ACC112 (cell line): ENCODE measurements around the gene IQSEC1.

ENCODE experiments used
- H2AFZ ChIP-seq: fragments of 200-600 bp; sonication (generic); one replicate; pipeline ENCODE4 v1.6.0; 2017; ENCODE audit warnings: antibody characterized with exemption, low read length; ENCODE audit not compliant: unreplicated experiment
- H3K27ac ChIP-seq: fragments of 200-600 bp; sonication (generic); 2 replicates; pipeline ENCODE4 v1.5.1; 2014; ENCODE audit warnings: low read depth, mild to moderate bottlenecking, antibody characterized with exemption, low read length, moderate library complexity
- H3K27me3 ChIP-seq: fragments of 200-600 bp; sonication (generic); 2 replicates; pipeline ENCODE4 v1.6.1; 2014; ENCODE audit warnings: mild to moderate bottlenecking, antibody characterized with exemption, low read length, moderate library complexity, mixed read lengths; ENCODE audit not compliant: insufficient read depth
- H3K36me3 ChIP-seq: fragments of 200-600 bp; sonication (generic); 2 replicates; pipeline ENCODE4 v1.6.1; 2016; ENCODE audit warnings: mild to moderate bottlenecking, antibody characterized with exemption, low read length, moderate library complexity, mixed read lengths; ENCODE audit not compliant: insufficient read depth
- H3K4me1 ChIP-seq: fragments of 200-600 bp; sonication (generic); one replicate; pipeline ENCODE4 v1.6.1; 2016; ENCODE audit warnings: low read length, mixed read lengths; ENCODE audit not compliant: insufficient read depth, unreplicated experiment, control insufficient read depth
- H3K4me3 ChIP-seq: fragments of 200-600 bp; sonication (generic); 2 replicates; pipeline ENCODE4 v1.5.1; 2014; ENCODE audit warnings: mild to moderate bottlenecking, low read depth, low read length
- H3K79me2 ChIP-seq: fragments of 200-600 bp; sonication (generic); one replicate; pipeline ENCODE4 v1.6.0; 2016; ENCODE audit warnings: low read length; ENCODE audit not compliant: control insufficient read depth, unreplicated experiment, insufficient read depth

IQSEC1 gene

DNA sequence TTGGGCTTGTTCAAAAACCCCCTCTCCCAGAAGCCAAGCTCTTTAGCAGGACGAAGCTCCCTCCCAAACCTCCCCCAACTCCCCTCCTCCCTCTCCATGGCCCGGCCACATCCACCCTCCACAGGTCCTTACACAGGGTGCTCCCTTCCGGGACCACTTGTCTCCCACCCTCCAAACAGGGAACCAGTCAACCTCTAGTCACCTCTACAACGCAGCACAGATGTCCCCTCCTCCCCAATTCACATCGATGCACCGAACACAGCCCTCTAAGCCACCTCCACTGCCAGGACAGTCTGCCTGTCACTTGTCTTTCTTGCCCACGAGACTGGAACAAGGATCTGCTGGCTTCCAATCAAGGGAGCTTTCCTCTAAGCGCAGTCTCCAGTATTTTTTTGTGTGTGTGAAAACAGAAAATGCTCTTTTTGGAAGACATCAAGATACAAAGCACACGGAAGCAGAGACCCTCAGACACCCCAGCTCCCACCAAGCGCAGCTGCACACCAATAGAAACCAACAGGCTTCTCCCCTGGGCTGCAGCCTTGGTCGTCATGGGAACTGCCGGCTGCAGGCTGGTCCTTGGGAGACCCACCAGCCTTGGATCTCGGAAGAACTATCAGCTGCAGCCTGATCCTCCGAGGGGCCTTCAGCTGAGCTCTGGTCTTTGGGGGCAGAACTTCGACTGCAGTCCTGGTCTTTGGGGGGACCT lies 26.5 kb downstream of the IQSEC1 start:
- Histone ChIP-seq H3K79me2 (no peaks in the 10 kb centered on the region), H3K27ac (no peak overlapping the region), H3K36me3 (no peaks in the 10 kb centered on the region), H3K4me3 (no peak overlapping the region), H3K4me1 (no peaks in the 10 kb centered on the region), H3K27me3 (no peaks in the 10 kb centered on the region), H2AFZ (no peak overlapping the region)

DNA sequence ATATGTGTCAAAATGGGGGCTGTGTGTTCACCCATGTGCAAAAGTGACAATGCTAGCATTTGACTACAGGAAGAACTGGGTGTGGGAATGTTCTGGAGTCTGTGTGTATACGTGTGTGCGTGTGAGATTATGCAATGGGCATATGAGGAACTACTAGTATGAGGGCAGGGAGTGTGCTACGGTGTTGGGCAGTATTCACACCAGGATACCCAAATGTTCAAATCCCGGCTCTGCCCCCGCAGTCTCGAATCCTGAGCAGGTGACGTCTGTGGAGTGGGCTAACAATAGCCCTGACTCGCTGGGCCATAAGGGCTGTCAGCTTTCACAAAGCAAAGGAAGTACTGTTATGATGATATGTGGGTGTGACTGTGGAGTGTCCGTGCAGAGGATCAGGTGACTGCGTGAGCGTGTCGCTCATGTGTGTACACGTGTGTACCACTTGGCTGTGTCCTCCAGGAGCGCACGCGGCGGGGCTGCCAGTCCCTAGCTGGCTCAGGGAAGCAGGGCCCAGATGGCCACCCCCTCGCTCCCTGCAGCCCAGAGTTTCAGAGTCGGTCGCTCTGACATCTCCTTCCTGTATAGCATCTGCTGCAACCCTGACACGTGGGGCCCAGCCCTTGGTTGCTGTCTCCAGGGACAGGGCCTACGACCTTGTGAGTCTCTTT lies 27.2 kb downstream of the IQSEC1 start:
- Histone ChIP-seq H3K79me2 (no peaks in the 10 kb centered on the region), H3K4me1 (no peaks in the 10 kb centered on the region)

DNA sequence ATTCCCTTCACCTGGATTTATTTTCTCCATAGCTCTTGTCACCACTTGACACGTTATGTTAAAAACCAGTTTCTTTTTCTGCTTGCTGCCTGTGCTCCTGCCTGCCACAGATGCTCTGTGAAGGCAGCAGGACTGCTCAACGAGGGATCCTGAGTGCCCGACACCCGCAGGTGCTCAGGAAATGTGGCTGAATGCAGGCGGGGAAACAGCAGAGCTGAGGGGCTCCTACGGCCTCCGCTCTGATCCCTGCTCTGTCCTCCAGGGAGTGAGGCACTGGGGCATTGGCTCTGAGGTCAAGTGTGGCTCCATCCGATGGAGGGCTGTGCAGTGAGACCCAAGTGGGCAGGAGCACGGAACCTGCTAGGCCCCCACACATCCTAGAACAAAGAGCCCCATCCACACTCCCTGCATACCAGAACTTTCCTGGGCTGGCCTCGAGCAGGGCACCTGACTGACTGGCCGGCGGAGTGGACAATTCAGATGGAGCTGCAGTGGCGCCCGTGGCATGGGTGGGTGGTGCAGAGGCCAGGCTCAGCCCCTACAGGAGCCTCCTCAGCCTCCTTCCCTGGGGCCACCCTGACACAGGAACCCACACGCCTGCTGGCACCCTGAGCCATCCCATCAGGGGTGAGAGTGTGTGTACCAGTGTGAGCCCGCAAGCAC lies 27.9 kb downstream of the IQSEC1 start:
- Histone ChIP-seq H2AFZ (no peak overlapping the region), H3K79me2 (no peaks in the 10 kb centered on the region), H3K27me3 (no peaks in the 10 kb centered on the region; the same call in 1 of the 2 replicates), H3K27ac (no peak overlapping the region), H3K4me3 (no peak overlapping the region), H3K4me1 (no peaks in the 10 kb centered on the region), H3K36me3 (no peaks in the 10 kb centered on the region)

More for the DNA sequence above, 27.2 kb downstream of the IQSEC1 start:
- no peak overlapping the region for H2AFZ ChIP-seq
- H3K27ac ChIP-seq, result no peak overlapping the region
- H3K36me3 ChIP-seq, result no peaks in the 10 kb centered on the region
- H3K27me3 ChIP-seq, result no peaks in the 10 kb centered on the region
- H3K4me3 ChIP-seq, result no peak overlapping the region

DNA sequence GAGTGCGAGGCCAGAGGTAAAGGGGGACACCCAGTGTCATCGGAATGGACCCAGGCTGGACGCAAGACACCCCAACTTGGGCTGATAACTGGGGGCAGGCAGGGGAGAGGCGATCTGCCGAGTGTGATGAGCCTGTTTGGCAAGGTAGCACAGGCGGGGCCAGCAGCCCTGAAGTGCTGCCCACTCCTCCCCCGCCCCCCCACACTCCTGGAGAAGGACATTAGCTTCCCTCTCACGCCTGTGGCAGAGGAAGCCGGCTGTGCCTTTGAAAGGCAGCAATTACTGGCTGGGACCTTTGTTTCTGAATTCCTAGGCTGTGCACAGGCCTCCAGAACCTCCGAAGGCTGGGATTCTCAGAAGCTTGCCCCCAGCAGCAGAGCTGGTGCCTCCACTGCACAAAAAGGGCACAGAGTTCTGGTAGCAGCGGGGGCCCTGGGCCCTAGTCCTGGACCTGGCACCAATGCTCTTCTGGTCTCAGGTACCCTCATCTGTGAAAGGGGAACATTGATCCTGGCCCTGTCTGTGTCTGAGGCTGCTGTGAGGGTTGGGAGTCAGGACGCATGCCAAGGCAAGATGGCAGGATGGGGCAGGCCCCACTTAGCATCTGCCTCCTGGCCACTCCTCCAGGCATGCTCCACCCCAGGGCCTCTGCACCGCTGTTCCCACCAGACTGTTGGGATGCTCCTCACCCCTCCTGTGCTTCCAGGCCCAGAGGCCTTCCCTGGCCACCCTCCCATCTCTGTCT lies 28.6 kb downstream of the IQSEC1 start:
- H3K4me3 ChIP-seq, result no peak overlapping the region
- H3K36me3 ChIP-seq, result no peaks in the 10 kb centered on the region
- no peaks in the 10 kb centered on the region for H3K4me1 ChIP-seq
- peaks cover 5% of the 10 kb centered on the region; the same call in 1 of the 2 replicates for H3K27me3 ChIP-seq
- no peak overlapping the region for H3K27ac ChIP-seq
- H3K79me2 ChIP-seq, result no peaks in the 10 kb centered on the region
- H2AFZ ChIP-seq, result no peak overlapping the region

DNA sequence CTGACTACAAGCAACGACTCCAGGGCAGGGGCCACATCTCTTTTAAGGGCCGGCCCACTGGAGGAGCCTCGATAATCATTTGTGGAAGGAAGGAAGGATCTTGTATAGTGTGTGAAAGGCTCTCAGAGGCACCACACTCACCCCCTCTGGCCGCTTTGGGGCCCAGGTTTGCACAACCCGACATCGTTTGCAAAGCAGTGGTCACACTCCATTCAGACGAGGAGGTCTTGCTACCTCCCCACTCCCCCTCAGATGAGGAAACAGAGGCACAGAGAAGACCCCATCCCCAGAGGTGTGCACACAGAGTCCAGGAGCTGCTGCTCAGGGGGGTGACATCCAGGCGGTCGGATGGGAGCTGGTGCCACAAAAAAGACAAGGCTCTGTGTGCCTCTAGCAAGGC lies 29.6 kb downstream of the IQSEC1 start:
- Histone ChIP-seq H3K4me1 (no peaks in the 10 kb centered on the region), H2AFZ (no peak overlapping the region), H3K27ac (no peak overlapping the region), H3K27me3 (peaks cover 15% of the 10 kb centered on the region), H3K4me3 (no peak overlapping the region), H3K36me3 (no peaks in the 10 kb centered on the region), H3K79me2 (no peaks in the 10 kb centered on the region)

DNA sequence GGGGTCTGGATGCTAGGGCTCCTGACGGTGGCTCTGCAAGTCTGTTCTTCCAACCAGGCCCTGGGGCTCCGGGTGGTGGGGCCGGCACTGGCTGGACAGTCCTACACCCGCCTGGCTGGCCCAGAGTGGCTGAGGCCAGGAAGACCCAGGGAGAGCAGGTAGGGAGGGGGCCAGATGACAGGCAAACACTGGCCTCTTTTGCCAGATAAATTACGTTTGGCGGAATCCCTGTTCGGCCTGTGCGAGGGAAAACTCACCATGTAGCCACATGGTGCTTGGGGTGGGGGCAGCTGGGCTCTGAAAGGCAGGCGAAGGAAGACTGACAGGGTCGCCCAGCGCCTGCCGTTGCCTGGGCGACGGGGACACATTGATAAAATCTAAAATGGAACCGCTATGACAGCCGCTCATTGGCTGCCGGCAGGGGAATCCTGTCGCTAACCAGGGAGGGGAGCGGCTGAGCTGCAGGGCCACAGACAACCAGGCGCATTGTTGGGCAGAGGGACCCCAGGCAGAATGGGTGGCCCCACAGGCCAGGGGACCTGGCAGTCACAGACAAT lies 30.4 kb downstream of the IQSEC1 start:
- H3K27me3 ChIP-seq, result peaks cover 19% of the 10 kb centered on the region
- H3K4me1 ChIP-seq, result no peaks in the 10 kb centered on the region
- no peak overlapping the region for H3K27ac ChIP-seq

DNA sequence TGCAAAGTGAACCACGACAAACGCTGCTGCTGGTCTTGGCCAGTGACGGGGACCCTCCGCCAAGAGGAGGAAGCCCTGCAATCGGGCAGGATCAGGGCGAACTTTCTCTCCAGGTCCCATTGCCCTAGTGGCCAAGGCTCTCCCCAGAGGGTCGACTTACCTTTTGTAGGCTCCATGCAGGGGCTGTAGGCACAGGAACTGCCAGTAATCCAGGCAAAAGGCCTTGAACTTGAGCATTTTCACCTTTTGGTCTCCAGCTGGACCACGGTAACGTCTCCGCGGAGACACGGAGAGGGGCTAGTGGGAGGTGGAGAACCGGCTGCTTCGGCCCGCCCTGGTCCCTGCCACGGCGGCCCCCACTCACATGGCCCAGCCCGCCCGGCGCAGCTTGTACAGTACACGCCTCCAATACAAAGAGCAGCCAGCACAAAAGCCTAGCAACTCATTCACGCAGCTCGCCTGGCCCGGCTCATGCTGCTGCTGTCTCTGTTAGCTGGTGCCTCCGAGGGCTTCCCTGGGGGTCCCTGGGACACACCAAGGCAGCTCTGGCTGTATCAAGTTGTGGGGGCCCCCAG lies 31.0 kb downstream of the IQSEC1 start:
- Histone ChIP-seq H3K4me1 (no peaks in the 10 kb centered on the region), H3K79me2 (no peaks in the 10 kb centered on the region), H3K27me3 (peaks cover 19% of the 10 kb centered on the region), H3K36me3 (no peaks in the 10 kb centered on the region), H3K4me3 (no peak overlapping the region), H2AFZ (no peak overlapping the region), H3K27ac (no peak overlapping the region)

More for the DNA sequence above, 30.4 kb downstream of the IQSEC1 start:
- Histone ChIP-seq H3K4me3 (no peak overlapping the region), H2AFZ (no peak overlapping the region), H3K79me2 (no peaks in the 10 kb centered on the region), H3K36me3 (no peaks in the 10 kb centered on the region)

DNA sequence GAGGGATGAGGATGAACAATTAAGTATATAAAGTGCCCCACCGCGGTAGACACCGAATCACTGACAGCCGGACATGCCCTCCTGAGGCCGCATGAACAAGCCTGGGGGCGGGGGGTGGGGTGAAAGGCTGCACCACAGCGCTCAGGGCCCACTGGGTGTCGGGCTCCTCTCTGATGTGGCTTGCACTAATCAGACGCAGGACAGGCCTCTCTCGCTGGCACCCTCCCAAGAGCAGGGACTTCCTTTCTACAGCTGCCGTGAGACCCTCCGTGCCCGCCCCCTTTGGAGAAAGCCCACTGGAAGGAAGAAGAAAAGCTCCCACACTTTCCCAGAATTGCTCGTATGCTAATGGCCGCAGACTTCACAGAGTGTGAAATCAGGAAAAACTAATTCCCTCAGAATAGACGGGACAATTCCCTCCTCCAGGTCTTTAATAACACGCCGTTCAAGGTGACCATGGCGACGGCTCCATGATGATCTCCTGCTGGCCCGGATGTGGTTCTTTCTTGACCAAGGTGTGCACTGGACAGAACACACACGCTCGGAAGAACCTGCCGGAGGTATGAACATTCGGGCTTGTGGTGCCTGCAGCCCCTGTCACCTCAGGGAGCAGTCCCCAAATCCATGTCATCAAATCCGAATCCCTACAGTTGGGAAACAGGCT lies 32.0 kb downstream of the IQSEC1 start:
- peaks cover 22% of the 10 kb centered on the region for H3K27me3 ChIP-seq
- no peaks in the 10 kb centered on the region for H3K36me3 ChIP-seq
- H3K4me1 ChIP-seq, result no peaks in the 10 kb centered on the region
- no peak overlapping the region for H2AFZ ChIP-seq
- no peak overlapping the region for H3K27ac ChIP-seq
- no peaks in the 10 kb centered on the region for H3K79me2 ChIP-seq
- no peak overlapping the region for H3K4me3 ChIP-seq

DNA sequence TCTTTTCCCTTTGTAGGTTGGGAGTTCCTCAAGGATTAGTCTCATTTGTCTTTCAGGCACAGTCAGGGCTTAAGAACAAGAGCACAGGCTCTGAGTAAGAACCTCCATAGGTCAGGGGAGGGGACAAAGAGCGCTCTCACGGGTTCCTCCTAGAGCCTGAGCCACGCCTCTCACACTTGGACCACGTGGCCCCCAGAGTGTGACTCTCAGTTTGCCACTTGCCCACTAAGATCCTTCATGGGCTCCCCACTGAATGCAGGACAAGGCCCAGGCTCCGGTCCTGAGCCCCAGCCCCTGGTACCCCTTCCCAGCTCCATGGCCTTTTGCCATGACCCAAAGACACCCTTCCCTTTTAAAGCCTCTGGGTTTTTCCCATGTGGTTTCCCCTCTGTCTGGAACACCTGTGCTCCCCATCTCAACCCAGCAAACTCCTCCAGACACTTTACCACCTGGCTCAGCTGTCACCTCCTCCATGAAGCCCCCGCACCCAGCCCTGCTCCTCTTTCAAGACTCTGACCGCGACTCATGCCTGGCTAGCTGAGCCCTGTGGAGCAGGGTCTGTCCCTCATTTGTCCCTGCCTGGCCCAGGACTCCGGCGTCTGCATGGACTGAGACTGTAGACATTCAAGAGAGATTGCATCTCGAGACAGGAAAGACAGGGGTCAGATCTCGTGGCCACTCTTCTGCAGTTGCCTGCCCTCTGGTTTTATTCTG lies 32.7 kb downstream of the IQSEC1 start:
- H3K4me3 ChIP-seq, result no peak overlapping the region
- H3K27me3 ChIP-seq, result peaks cover 22% of the 10 kb centered on the region
- no peaks in the 10 kb centered on the region for H3K79me2 ChIP-seq
- H3K27ac ChIP-seq, result no peak overlapping the region
- no peaks in the 10 kb centered on the region for H3K4me1 ChIP-seq
- no peaks in the 10 kb centered on the region for H3K36me3 ChIP-seq
- no peak overlapping the region for H2AFZ ChIP-seq
